K562 (cell line): ENCODE data around the gene PRXL2B. TPM values are rescaled to one million over a fixed set of nuclear protein-coding genes. Genes with fewer than 3 reads are reported as not detected.

Experiments used
- ATAC-seq: fragments of 200-7000 bp; cut with Tn5 transposase; 3 replicates; pipeline ENCODE4 v1.9.1; 2020; ENCODE audit warnings: moderate library complexity
- BruUV-seq: library from RNA; stranded (reverse); fragments of 400-500 nt; replicated peaks from 2 replicates; lab custom pipeline; 2021; lab: Mats Ljungman, UMichigan
- CTCF ChIA-PET: fragments of 300-600 bp; formaldehyde crosslinking; extraction: SDS; loops from one replicate; lab custom pipeline; 2021; ENCODE audit warnings: low intra/inter-chr PET ratio; lab: Yijun Ruan, JAX
- POLR2A ChIA-PET: fragments of 300-600, 350-650 bp; sonication (Branson Sonifier 250); formaldehyde crosslinking; extraction: SDS; loops from one replicate; lab custom pipeline; 2021; ENCODE audit warnings: antibody characterized with exemption, inconsistent platforms; lab: Yijun Ruan, JAX
- DNase-seq, 4 experiments: peaks; one replicate each; pipeline versions ENCODE4 v3.0.0 to v3.0.0-alpha.2; 2011 to 2018; ENCODE audit warnings: low spot score in 3 of 4, mixed read lengths in 3 of 4; ENCODE audit errors: extremely low read depth in 1 of 4
- FAIRE-seq: peaks from 2 replicates; lab custom pipeline; 2011; peaks lifted over from hg19 to GRCh38; lab: Jason Lieb, UNC
- H2AFZ ChIP-seq: 2 replicates; pipeline ENCODE4 v1.6.0; 2011; ENCODE audit warnings: low read depth, low read length, control low read depth, inconsistent platforms
- H3K27ac ChIP-seq: fragments of 200-600 bp; 3 replicates; pipeline ENCODE4 v1.8.0; 2011; ENCODE audit warnings: low read depth, mild to moderate bottlenecking, control low read depth, inconsistent platforms, low read length, moderate library complexity, mixed read lengths; ENCODE audit errors: extremely low read depth
- H3K27me3 ChIP-seq, 2 experiments: fragments of 300-600 bp in 1 of 2; 2 replicates in 1 of 2; 3 replicates in 1 of 2; pipeline versions ENCODE4 v1.6.0 to v1.8.0; 2011; ENCODE audit warnings: inconsistent platforms in 2 of 2, low read length in 2 of 2, mild to moderate bottlenecking in 1 of 2, mixed read lengths in 1 of 2, moderate library complexity in 1 of 2; ENCODE audit not compliant: control insufficient read depth in 2 of 2, insufficient read depth in 2 of 2
- H3K36me3 ChIP-seq: fragments of 300-600 bp; 3 replicates; pipeline ENCODE4 v1.8.0; 2011; ENCODE audit warnings: mild to moderate bottlenecking, low read length, inconsistent platforms; ENCODE audit not compliant: control insufficient read depth, insufficient read depth
- H3K4me1 ChIP-seq, 2 experiments: fragments of 200-600 bp in 1 of 2; replicated peaks in 1 of 2; 2 replicates in 1 of 2; 3 replicates in 1 of 2; pipeline versions ENCODE4 v1.5.1 to v1.8.0; 2011; ENCODE audit warnings: inconsistent platforms in 2 of 2, low read length in 2 of 2, mild to moderate bottlenecking in 1 of 2, mixed read lengths in 1 of 2, moderate library complexity in 1 of 2; ENCODE audit not compliant: control insufficient read depth in 2 of 2, insufficient read depth in 2 of 2
- H3K4me2 ChIP-seq: 2 replicates; pipeline ENCODE4 v1.6.1; 2011; ENCODE audit warnings: low read length, control low read depth, inconsistent platforms, mixed read lengths; ENCODE audit not compliant: insufficient read depth
- H3K4me3 ChIP-seq: fragments of 200-600 bp; sonication (generic), shearing (Covaris generic); 2 replicates; pipeline ENCODE4 v1.5.1; 2016; ENCODE audit warnings: control low read depth, inconsistent platforms
- H3K79me2 ChIP-seq: fragments of 200-600 bp; 3 replicates; pipeline ENCODE4 v1.8.0; 2011; ENCODE audit warnings: low read length, inconsistent platforms; ENCODE audit not compliant: control insufficient read depth, insufficient read depth
- H3K9ac ChIP-seq, 2 experiments: 2 replicates each; pipeline versions ENCODE4 v1.6.0 to v1.6.1; 2011; ENCODE audit warnings: low read depth in 2 of 2, low read length in 2 of 2, control low read depth in 1 of 2, inconsistent platforms in 1 of 2, mild to moderate bottlenecking in 1 of 2, mixed read lengths in 1 of 2; ENCODE audit not compliant: insufficient read depth in 1 of 2
- H3K9me1 ChIP-seq: one replicate; pipeline ENCODE4 v1.6.0; 2011; ENCODE audit warnings: inconsistent platforms, mild to moderate bottlenecking, low read length, moderate library complexity; ENCODE audit not compliant: control insufficient read depth, insufficient read depth
- H3K9me3 ChIP-seq: replicated peaks from 2 replicates; pipeline ENCODE4 v1.5.1; 2011; ENCODE audit warnings: low read depth, low read length, inconsistent platforms; ENCODE audit not compliant: control insufficient read depth, insufficient read depth
- H4K20me1 ChIP-seq: replicated peaks from 2 replicates; pipeline ENCODE4 v1.6.1; 2011; ENCODE audit warnings: low read length, inconsistent platforms, mixed read lengths; ENCODE audit not compliant: control insufficient read depth, insufficient read depth
- MTA3 ChIP-seq: fragments of 450-650 bp; formaldehyde crosslinking; IDR thresholded peaks from 2 replicates; pipeline ENCODE4 v1.6.1; 2017; ENCODE audit warnings: mild to moderate bottlenecking, borderline replicate concordance
- SMAD3 ChIP-seq: fragments of 450-650 bp; formaldehyde crosslinking; conservative IDR thresholded peaks from 2 replicates; pipeline ENCODE4 v1.4.0; 2020; ENCODE audit warnings: mild to moderate bottlenecking
- TCFL5 ChIP-seq: fragments of 250-450 bp; sonication (Bioruptor Pico); conservative IDR thresholded peaks from 2 replicates; pipeline ENCODE4 v1.6.1; 2021; ENCODE audit warnings: mild to moderate bottlenecking, moderate library complexity, matching md5 sums
- WGBS: fragments of 100-300 bp; shearing (Covaris generic); methylation state at CpG from one replicate; pipeline ENCODE4 v1.1.6; 2016; ENCODE audit warnings: low coverage, mixed read lengths; ENCODE audit not compliant: insufficient coverage; ENCODE audit errors: missing lambda C conversion rate; 5-methylcytosine and 5-hydroxymethylcytosine counted together
- in situ Hi-C: fragments of 300-500 bp; cut with MboI; formaldehyde crosslinking; loops from 4 replicates; pipeline ENCODE4 v1.15.0; 2018; ENCODE audit warnings: inconsistent platforms, mixed read lengths
- intact Hi-C: fragments of 100-400 bp; cut with micrococcal nuclease; formaldehyde crosslinking; loops from 2 replicates; pipeline ENCODE4 v1.14.2; 2022
- polyA plus RNA-seq, 8 experiments: library from polyadenylated mRNA; depleted of rRNA in 4 of 8; stranded (reverse) in 5 of 8; unstranded in 3 of 8; fragments of >200 nt; fragmentation: Nextera tagmentation in 2 of 8; fragmentation: Illumina TruSeq in 1 of 8; extraction: Ambion mirVana in 2 of 8; extraction: Trizol in 1 of 8; gene quantifications; 2 replicates each; pipeline versions ENCODE4 v1.2.1 to v1.2.3, GENCODE V29; 2011 to 2014; ENCODE audit warnings: inconsistent platforms in 1 of 8, missing spikeins in 1 of 8
- total RNA-seq, 7 experiments: library from RNA; depleted of rRNA in 6 of 7; stranded (reverse); fragments of >200 nt in 6 of 7; fragmentation: Illumina TruSeq in 2 of 7; extraction: Trizol in 2 of 7; gene quantifications; 2 replicates each; pipeline versions ENCODE4 v1.2.1 to v1.2.3, GENCODE V29; 2011 to 2021; ENCODE audit warnings: low replicate concordance in 1 of 7
- TF ChIP-seq, protein P1 (sequence below): fragments of 450-650 bp; IDR thresholded peaks from 2 replicates; pipeline ENCODE4 v1.6.1; 2016; ENCODE audit warnings: low read depth

Gene PRXL2B
- total and polyA plus RNA-seq, 9 of the 15 experiments (the other 6 are each of a cell fraction or from before 2014, with no cell fraction given), result 0.99 to 25.3 (median 11.8) TPM

DNA sequence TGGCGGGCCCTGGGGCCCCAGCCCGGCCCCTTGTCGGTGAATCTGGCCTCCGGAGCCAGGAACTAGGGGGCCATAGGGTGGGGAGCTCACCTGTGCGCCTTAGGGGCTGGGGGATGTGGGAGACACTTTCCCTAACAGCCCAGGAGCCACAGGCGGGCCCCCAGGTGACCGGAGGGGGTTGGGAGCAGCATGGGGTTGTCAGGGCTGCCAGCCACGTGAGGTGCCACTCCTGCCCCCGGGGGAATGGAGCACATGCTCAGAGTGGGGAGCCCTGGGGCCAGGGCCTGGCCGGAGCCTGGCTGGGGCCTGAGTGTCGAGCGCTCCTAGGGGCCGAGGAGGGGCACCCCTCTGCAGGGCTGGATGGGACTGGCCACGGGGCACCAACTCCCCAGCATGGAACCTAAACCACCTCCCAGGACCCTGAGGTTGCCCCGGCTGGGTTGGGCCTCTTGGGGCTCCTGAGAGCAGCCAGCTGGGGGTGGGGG lies 19.9 kb downstream of the PRXL2B start:
- Histone ChIP-seq H3K4me2 (no peak overlapping the region), H3K9me3 (no peaks in the 10 kb centered on the region)
- ATAC-seq, result no peak
- DNase-seq, result no peak
- TF ChIP-seq TCFL5 (no peak), MTA3 (no peak), SMAD3 (CRISPR knock-in tag) (no peak)
- TF ChIP-seq, protein P1, sequence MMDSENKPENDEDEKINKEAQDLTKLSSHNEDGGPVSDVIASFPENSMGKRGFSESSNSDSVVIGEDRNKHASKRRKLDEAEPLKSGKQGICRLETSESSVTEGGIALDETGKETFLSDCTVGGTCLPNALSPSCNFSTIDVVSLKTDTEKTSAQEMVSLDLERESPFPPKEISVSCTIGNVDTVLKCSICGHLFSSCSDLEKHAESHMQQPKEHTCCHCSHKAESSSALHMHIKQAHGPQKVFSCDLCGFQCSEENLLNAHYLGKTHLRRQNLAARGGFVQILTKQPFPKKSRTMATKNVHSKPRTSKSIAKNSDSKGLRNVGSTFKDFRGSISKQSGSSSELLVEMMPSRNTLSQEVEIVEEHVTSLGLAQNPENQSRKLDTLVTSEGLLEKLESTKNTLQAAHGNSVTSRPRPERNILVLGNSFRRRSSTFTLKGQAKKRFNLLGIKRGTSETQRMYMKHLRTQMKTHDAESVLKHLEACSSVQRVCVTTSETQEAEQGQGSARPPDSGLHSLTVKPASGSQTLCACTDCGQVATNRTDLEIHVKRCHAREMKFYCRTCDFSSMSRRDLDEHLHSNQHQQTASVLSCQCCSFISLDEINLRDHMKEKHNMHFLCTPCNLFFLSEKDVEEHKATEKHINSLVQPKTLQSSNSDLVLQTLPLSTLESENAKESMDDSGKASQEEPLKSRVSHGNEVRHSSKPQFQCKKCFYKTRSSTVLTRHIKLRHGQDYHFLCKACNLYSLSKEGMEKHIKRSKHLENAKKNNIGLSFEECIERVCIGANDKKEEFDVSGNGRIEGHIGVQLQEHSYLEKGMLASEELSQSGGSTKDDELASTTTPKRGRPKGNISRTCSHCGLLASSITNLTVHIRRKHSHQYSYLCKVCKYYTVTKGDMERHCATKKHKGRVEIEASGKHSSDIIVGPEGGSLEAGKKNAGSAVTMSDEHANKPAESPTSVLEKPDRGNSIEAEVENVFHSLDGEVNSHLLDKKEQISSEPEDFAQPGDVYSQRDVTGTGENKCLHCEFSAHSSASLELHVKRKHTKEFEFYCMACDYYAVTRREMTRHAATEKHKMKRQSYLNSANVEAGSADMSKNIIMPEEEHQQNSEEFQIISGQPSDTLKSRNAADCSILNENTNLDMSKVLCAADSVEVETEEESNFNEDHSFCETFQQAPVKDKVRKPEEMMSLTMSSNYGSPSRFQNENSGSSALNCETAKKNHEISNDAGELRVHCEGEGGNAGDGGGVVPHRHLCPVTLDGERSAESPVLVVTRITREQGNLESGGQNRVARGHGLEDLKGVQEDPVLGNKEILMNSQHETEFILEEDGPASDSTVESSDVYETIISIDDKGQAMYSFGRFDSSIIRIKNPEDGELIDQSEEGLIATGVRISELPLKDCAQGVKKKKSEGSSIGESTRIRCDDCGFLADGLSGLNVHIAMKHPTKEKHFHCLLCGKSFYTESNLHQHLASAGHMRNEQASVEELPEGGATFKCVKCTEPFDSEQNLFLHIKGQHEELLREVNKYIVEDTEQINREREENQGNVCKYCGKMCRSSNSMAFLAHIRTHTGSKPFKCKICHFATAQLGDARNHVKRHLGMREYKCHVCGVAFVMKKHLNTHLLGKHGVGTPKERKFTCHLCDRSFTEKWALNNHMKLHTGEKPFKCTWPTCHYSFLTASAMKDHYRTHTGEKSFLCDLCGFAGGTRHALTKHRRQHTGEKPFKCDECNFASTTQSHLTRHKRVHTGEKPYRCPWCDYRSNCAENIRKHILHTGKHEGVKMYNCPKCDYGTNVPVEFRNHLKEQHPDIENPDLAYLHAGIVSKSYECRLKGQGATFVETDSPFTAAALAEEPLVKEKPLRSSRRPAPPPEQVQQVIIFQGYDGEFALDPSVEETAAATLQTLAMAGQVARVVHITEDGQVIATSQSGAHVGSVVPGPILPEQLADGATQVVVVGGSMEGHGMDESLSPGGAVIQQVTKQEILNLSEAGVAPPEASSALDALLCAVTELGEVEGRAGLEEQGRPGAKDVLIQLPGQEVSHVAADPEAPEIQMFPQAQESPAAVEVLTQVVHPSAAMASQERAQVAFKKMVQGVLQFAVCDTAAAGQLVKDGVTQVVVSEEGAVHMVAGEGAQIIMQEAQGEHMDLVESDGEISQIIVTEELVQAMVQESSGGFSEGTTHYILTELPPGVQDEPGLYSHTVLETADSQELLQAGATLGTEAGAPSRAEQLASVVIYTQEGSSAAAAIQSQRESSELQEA, result no peak
- TF ChIP-seq, all 486 proteins: peak for 0
- no peak overlapping the region for H3K4me3 ChIP-seq
- no peaks in the 10 kb centered on the region for H3K9me1 ChIP-seq
- 0 out of 2 replicates have a peak, but pooled peaks cover 9% of the 10 kb centered on the region for H4K20me1 ChIP-seq
- H2AFZ ChIP-seq, result no peak overlapping the region
- ChIA-PET POLR2A (no interaction called here), CTCF (no interaction called here)
- H3K4me1 ChIP-seq, result peaks cover 0 to 45% of the 10 kb centered on the region in 2 experiments; a peak in 2 of 5 replicates
- WGBS, result 13% methylated on average over 15 of the region's 15 CpGs
- H3K36me3 ChIP-seq, result no peaks in the 10 kb centered on the region
- H3K79me2 ChIP-seq, result no peaks in the 10 kb centered on the region
- BruUV-seq, result no TSS peak
- intact Hi-C loops, result no loop called here
- in situ Hi-C loops, result no loop called here
- H3K9ac ChIP-seq, result no peak overlapping the region
- no peak for FAIRE-seq
- no peak overlapping the region for H3K27ac ChIP-seq
- H3K27me3 ChIP-seq, result peaks cover 28 to 66% of the 10 kb centered on the region in 2 experiments; a peak in 4 of 5 replicates
